Choroid plexus epithelial cell (primary cell): ENCODE data around the gene TMEM266.

ENCODE experiments used
- DNase-seq: peaks from one replicate; pipeline ENCODE4 v3.0.0-alpha.2; 2010; ENCODE audit warnings: low read depth
- H3K4me3 ChIP-seq: 2 replicates; pipeline ENCODE4 v1.5.1; 2011; ENCODE audit warnings: low read depth, mild to moderate bottlenecking, control low read depth, low read length, moderate library complexity
- TF ChIP-seq, protein P1 (sequence below): conservative IDR thresholded peaks from 2 replicates; pipeline ENCODE4 v1.5.1; 2011; ENCODE audit warnings: low read depth, mild to moderate bottlenecking, control low read depth, inconsistent platforms, low read length, moderate library complexity

Gene TMEM266

DNA sequence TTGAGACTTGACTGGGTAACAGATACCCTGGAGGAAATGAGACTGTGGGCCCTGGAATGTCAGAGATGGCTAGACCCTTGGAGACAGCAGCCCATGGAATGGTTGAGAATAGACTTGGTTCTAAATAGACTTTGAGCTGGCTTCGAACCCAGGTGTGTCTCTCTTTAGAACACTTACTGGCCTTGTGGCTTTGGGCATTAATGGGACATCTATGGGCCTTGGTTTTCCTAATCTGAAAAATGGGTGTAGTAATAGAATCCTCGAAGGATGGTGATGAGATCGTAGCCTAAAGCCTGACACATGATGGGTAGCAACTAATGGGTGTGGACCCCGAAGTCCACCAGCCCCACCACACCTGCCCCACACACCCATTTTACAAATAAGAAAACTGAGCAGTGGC is 119.2 kb downstream of the TMEM266 start:
- no peak overlapping the region for H3K4me3 ChIP-seq
- no peak for DNase-seq
- TF ChIP-seq, protein P1, sequence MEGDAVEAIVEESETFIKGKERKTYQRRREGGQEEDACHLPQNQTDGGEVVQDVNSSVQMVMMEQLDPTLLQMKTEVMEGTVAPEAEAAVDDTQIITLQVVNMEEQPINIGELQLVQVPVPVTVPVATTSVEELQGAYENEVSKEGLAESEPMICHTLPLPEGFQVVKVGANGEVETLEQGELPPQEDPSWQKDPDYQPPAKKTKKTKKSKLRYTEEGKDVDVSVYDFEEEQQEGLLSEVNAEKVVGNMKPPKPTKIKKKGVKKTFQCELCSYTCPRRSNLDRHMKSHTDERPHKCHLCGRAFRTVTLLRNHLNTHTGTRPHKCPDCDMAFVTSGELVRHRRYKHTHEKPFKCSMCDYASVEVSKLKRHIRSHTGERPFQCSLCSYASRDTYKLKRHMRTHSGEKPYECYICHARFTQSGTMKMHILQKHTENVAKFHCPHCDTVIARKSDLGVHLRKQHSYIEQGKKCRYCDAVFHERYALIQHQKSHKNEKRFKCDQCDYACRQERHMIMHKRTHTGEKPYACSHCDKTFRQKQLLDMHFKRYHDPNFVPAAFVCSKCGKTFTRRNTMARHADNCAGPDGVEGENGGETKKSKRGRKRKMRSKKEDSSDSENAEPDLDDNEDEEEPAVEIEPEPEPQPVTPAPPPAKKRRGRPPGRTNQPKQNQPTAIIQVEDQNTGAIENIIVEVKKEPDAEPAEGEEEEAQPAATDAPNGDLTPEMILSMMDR, result no peak

DNA sequence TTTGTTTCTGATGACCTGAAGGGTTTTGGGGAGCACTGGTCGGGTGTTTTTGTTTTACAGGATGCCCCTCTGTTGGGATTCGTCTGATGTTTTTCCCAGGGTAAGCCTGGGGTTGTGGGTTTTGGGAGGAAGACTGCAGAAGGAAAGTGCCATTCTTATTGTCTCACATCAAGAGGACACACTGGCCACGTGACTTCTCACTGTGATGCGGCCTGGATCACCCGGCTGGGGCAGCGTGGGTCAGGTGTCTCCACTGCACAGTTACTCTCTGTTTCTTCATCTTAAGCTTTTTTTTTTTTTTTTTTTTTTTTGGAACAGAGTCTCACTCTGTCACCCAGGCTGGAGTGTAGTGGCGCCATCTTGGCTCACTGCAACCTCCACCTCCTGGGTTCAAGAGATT is 120.5 kb downstream of the TMEM266 start:
- TF ChIP-seq, protein P1, result no peak
- H3K4me3 ChIP-seq, result no peak overlapping the region
- no peak for DNase-seq

DNA sequence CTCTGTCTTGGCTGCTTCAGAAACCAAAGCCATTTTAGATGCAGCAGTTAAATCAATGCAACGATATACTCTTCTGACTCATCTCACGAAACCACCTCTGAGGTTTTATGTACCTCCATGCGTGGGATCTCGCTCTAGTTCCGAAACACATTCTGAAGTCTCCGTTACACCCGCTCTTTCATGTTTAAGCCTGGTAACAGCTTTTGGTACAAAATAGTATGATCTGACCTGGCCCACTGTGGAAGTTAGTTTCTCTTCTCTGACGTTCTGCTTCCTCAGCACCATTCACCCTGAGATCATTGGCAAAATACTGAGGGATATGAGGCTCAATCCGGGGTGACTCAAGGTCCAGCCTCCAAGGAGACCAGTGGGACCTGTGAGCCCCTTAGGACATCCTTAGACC is 121.9 kb downstream of the TMEM266 start:
- H3K4me3 ChIP-seq, result no peak overlapping the region
- TF ChIP-seq, protein P1, result no peak
- no peak for DNase-seq

DNA sequence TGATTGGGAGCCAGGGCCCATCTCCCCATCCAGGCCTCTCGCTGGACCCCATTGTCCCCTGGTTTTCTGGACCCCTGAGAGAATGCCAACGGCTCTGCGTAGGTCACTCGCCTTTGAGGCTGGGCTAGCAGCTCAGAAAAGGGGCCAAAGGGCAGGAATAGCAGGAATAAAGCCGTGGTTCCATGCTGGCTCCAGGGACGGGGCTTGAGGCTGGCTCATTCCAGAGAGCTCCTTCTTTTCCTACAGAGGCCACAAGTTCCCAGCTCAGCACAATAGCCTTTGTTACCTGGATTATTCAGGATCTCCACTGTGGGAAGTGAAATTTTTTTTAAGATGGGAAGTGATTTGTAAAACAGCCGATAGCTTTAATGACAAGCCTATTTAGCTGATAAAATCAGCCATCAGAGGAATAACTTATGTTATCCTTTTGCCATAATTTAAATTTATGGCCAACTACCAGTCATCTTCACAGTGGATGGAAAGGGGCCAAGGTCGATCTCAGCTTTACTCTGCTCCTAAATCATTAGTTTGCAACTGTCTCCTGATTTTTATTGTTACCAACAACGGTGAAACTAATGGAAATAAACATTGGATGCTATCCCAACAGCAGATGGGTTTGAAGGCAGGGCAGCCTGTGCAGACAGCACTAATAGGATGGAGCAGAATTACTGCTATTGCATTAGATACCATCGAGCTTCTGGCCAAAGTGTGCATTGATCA is 124.3 kb downstream of the TMEM266 start:
- no peak for DNase-seq
- H3K4me3 ChIP-seq, result no peak overlapping the region
- TF ChIP-seq, protein P1, result no peak

DNA sequence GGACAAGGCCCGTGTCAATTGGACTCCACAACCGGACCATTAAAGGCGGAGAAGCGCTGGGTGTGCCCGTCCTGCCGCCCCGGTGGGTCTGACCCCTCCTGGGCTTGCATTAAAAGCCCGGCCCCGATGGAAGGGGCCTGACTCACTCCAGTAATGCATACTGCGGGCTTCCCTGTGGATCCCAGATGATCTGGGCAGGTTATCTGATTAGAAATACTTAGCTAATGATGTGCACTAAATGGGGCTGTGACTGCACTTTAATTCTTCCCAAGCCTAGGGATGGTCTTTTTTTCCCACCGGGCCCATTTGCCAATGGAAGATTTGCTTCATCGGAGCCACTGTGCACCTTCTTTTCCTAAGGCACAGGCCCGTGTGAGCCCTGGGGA is 124.9 kb downstream of the TMEM266 start:
- no peak overlapping the region for H3K4me3 ChIP-seq
- TF ChIP-seq, protein P1, result no peak
- no peak for DNase-seq

DNA sequence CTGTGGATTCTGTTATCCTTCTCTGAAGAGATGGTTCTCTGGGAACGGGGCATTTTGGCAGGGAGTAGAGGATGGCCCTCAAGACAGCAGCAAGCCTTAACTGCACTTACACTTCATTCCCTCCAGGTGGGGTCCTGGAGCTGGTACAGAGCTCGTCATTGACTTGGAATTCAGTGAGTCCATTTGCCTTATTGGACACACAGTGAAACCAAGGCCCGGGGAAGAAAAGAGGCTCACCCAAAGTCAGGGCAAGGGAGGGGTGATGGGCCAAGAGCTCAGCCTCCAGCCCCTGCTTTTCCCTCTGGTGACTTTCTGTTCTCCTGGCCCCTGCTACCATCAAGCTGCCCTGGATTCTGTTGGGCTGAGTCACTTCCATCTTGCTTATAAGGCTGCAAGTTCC is 125.9 kb downstream of the TMEM266 start:
- H3K4me3 ChIP-seq, result no peak overlapping the region
- DNase-seq, result peak; percentile 90
- TF ChIP-seq, protein P1, result peak; percentile 83

DNA sequence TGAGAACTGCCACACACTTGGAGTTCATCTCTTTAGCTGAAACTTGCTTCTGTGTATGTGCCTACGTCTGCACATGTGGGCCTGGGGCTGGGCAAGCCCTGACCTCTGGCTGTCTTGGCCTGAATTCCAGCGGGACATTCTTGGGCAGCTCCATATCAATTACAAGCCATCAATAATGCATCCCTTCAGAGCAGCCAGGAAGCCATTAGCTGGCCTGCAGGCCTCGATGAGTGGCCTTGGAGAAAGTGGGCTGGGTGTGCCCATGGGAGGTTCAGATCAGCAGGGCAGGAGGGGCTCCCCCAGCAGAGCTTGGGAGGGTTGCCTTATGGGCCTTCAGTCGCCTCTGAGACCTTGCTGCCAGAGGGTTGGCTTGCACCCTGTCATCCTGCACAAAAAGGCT is 127.4 kb downstream of the TMEM266 start:
- H3K4me3 ChIP-seq, result no peak overlapping the region
- TF ChIP-seq, protein P1, result no peak
- DNase-seq, result no peak
